ENCODE data around the gene RARG. TPM values are rescaled to one million over a fixed set of nuclear protein-coding genes. Genes with fewer than 3 reads are reported as not detected.

Gene RARG
- total and polyA plus RNA-seq, 2 of the 8 experiments (the other 6 are each of a cell fraction or from before 2014, with no cell fraction given): 68.6 to 68.9 TPM

GRCh38 chr12:53277981-53278380, 46.0 kb upstream of the RARG start:
- H3K23ac ChIP-seq (ENCODE audit: insufficient read length): no peak overlapping the region
- no peak overlapping the region for H3K18ac ChIP-seq (ENCODE audit: extremely low read depth, low read length)
- H3K56ac ChIP-seq (replicated peaks; ENCODE audit: insufficient read length, low read depth, low read length): no peak overlapping the region
- TF ChIP-seq NANOG (IDR thresholded peaks at IDR 0.05; ENCODE audit: insufficient read depth, low read depth, low read length, poor library complexity, severe bottlenecking) (no peak), SIRT6 (IDR thresholded peaks at IDR 0.05; ENCODE audit: low read length) (no peak), GTF2F1 (IDR thresholded peaks at IDR 0.05; ENCODE audit: borderline replicate concordance, low read depth, low read length) (no peak), BRCA1 (IDR thresholded peaks at IDR 0.05; ENCODE audit: low read depth, low read length) (no peak), RBBP5 (IDR thresholded peaks at IDR 0.05; ENCODE audit: borderline replicate concordance, low read depth, low read length) (no peak), ATF3 (IDR thresholded peaks at IDR 0.05; ENCODE audit: insufficient read depth, low read depth, low read length) (no peak), CEBPB (IDR thresholded peaks at IDR 0.05; ENCODE audit: low read depth, low read length) (no peak), POU5F1 (IDR thresholded peaks at IDR 0.05; ENCODE audit: low read depth, low read length) (no peak), MAFK (IDR thresholded peaks at IDR 0.05; ENCODE audit: low read depth, low read length) (no peak), CHD1 (IDR thresholded peaks at IDR 0.05; ENCODE audit: low read depth, low read length) (no peak), PHF8 (conservative IDR thresholded peaks at IDR 0.05; ENCODE audit: low read depth, low read length) (no peak)
- no peak overlapping the region for H2BK20ac ChIP-seq (ENCODE audit: low read length)
- WGBS, 2 experiments (ENCODE audit: extremely low coverage in 1 of 2, insufficient coverage in 1 of 2, insufficient read length in 1 of 2, insufficient replicate concordance in 2 of 2, low coverage in 1 of 2, low lambda C conversion rate in 2 of 2, missing lambda C conversion rate in 1 of 2): 96% methylated on average over 9 of the region's 9 CpGs; no CpG with 5 or more reads in 1 of the 2 experiments
- H3K23me2 ChIP-seq (ENCODE audit: low read depth, low read length): no peaks in the 10 kb centered on the region
- H3K4ac ChIP-seq (replicated peaks; ENCODE audit: insufficient read length, low read depth, low read length): no peak overlapping the region
- no peaks in the 10 kb centered on the region for H3K4me1 ChIP-seq (replicated peaks in 1 of 4; ENCODE audit: control insufficient read depth in 3 of 4, insufficient read depth in 4 of 4, low read length in 3 of 4)
- H3K27me3 ChIP-seq (replicated peaks in 1 of 4; ENCODE audit: control insufficient read depth in 3 of 4, extremely low read depth in 1 of 4, insufficient read depth in 3 of 4, low read length in 3 of 4): no peaks in the 10 kb centered on the region
- H4K8ac ChIP-seq (ENCODE audit: extremely low read depth, insufficient read depth, low read length): no peak overlapping the region
- POLR2A ChIA-PET (ENCODE audit: partially characterized antibody): interaction anchor here (0.7 to 9.3 kb wide), 6 partner anchors 9 to 97 kb away, joined by 3 to 76 read pairs (median 8); partner anchors contain the start of genes ESPL1 and PFDN5
- no peak overlapping the region for H2AK5ac ChIP-seq (ENCODE audit: low read depth, low read length)
- H3K79me1 ChIP-seq (ENCODE audit: low read depth, low read length): no peaks in the 10 kb centered on the region
- no peaks in the 10 kb centered on the region for H3K79me2 ChIP-seq (ENCODE audit: control insufficient read depth in 1 of 2, insufficient read depth in 2 of 2, low read length in 2 of 2)
- no peak overlapping the region for H2AFZ ChIP-seq (ENCODE audit: low read length)
- FAIRE-seq (no peak), DNase-seq (ENCODE audit: low read depth in 1 of 2, low spot score in 2 of 2) (no peak)
- no peak overlapping the region for H2BK15ac ChIP-seq (ENCODE audit: low read length)
- no peak overlapping the region for H2BK5ac ChIP-seq (ENCODE audit: low read depth, low read length)
- no peak overlapping the region for H4K91ac ChIP-seq (replicated peaks; ENCODE audit: insufficient read length, low read length)
- no peak overlapping the region for H3K14ac ChIP-seq (ENCODE audit: insufficient read length)
- H4K20me1 ChIP-seq (replicated peaks in 1 of 2; ENCODE audit: control insufficient read depth in 1 of 2, insufficient read depth in 2 of 2, low read length in 2 of 2): peaks cover 0 to 9% of the 10 kb centered on the region in 2 experiments
- H3K27ac ChIP-seq (ENCODE audit: low read depth, low read length): no peak overlapping the region
- H3K36me3 ChIP-seq (ENCODE audit: control insufficient read depth in 2 of 4, insufficient read depth in 4 of 4, low read length in 3 of 4): peaks cover 22 to 64% (median 53%) of the 10 kb centered on the region in 4 experiments
- H3K4me2 ChIP-seq (ENCODE audit: insufficient read depth in 1 of 2, low read depth in 2 of 2, low read length in 2 of 2): no peak overlapping the region
- H2BK120ac ChIP-seq (replicated peaks; ENCODE audit: low read depth, low read length): no peak overlapping the region
- CTCF ChIA-PET (ENCODE audit: partially characterized antibody): interaction anchor here (0.6 to 28.3 kb wide), 13 partner anchors 8 to 1253 kb away, joined by 3 to 573 read pairs (median 5); partner anchors contain the start of genes ESPL1 and ITGB7
- H2BK12ac ChIP-seq (ENCODE audit: low read depth, low read length): no peak overlapping the region
- H4K5ac ChIP-seq (ENCODE audit: insufficient read length, low read depth, low read length): no peak overlapping the region
- no peak overlapping the region for H3K9ac ChIP-seq (replicated peaks in 1 of 4; ENCODE audit: extremely low read depth in 1 of 4, low read depth in 3 of 4, low read length in 3 of 4)
- H3K9me3 ChIP-seq (ENCODE audit: insufficient read depth in 2 of 2, low read depth in 1 of 2, low read length in 1 of 2): no peaks in the 10 kb centered on the region
- H3K4me3 ChIP-seq (ENCODE audit: extremely low read depth in 1 of 4, insufficient read depth in 2 of 4, low read depth in 3 of 4, low read length in 4 of 4): no peak overlapping the region
